ENCODE measurements around the gene RCAN1. TPM values are rescaled to one million over a fixed set of nuclear protein-coding genes. Genes with fewer than 3 reads are reported as not detected.

The RCAN1 gene
- total and polyA plus RNA-seq, 9 of the 15 experiments (the other 6 are each of a cell fraction or from before 2014, with no cell fraction given): 4.4 to 16.5 (median 12.3) TPM

GRCh38 chr21:34614628-34615486, at the start of gene RCAN1 (continued):
- TF ChIP-seq TFE3 (CRISPR knock-in tag; IDR thresholded peaks at IDR 0.05) (peak; percentile 94), THRA (IDR thresholded peaks at IDR 0.05) (no peak), ETV1 (tag; conservative IDR thresholded peaks at IDR 0.05; ENCODE audit: low read depth) (peak; percentile 53), HMGN3 (IDR thresholded peaks at IDR 0.05; ENCODE audit: borderline replicate concordance, extremely low read depth, insufficient read length, low read depth, low read length) (peak; percentile 59), RFX1 (IDR thresholded peaks at IDR 0.05) (no peak), ZNF134 (CRISPR knock-in tag; conservative IDR thresholded peaks at IDR 0.05) (no peak), MYBL2 (IDR thresholded peaks at IDR 0.05; ENCODE audit: low read depth) (peak; percentile 52), MYBL2 (CRISPR knock-in tag; IDR thresholded peaks at IDR 0.05; ENCODE audit: borderline replicate concordance) (no peak), SIX5 (IDR thresholded peaks at IDR 0.05; ENCODE audit: borderline replicate concordance in 1 of 2, insufficient read depth in 1 of 2, low read depth in 1 of 2, low read length in 2 of 2) (peak; percentile 79 to 80), ZBTB11 (CRISPR knock-in tag; IDR thresholded peaks at IDR 0.05) (peak in 2 of 3 experiments; percentile 79 to 93; a peak in 4 of 6 replicates), ERF (CRISPR knock-in tag; IDR thresholded peaks at IDR 0.05) (0 out of 2 replicates have a peak, but pooled peaks have one; percentile 25), ZNF445 (CRISPR knock-in tag; IDR thresholded peaks at IDR 0.05; ENCODE audit: low read depth) (no peak), MAZ (CRISPR knock-in tag; conservative IDR thresholded peaks at IDR 0.05 in 1 of 2, IDR thresholded peaks at IDR 0.05 in 1 of 2) (peak; percentile 99), SIN3B (IDR thresholded peaks at IDR 0.05; ENCODE audit: low read depth) (peak; percentile 61), ZNF217 (CRISPR knock-in tag; IDR thresholded peaks at IDR 0.05) (no peak), PCBP2 (IDR thresholded peaks at IDR 0.05; ENCODE audit: low read depth, low read length, poor library complexity, severe bottlenecking) (no peak), KLF1 (tag; IDR thresholded peaks at IDR 0.05) (peak; percentile 89; the same call in 1 of the 2 replicates), USF1 (CRISPR knock-in tag; IDR thresholded peaks at IDR 0.05) (peak; percentile 99)
